A549 treated with CORT108297 at 1 μM for 4 hours (cell line): ENCODE results near the gene BSDC1. TPM values are rescaled to one million over a fixed set of nuclear protein-coding genes. Genes with fewer than 3 reads are reported as not detected.

Experiments used
- total RNA-seq: library from RNA; stranded (reverse); fragments of 200-300 nt; extraction: Qiagen RNA extraction; gene quantifications from 5 replicates; pipeline ENCODE4 v1.2.3, GENCODE V29; 2022

The BSDC1 gene, protein sequence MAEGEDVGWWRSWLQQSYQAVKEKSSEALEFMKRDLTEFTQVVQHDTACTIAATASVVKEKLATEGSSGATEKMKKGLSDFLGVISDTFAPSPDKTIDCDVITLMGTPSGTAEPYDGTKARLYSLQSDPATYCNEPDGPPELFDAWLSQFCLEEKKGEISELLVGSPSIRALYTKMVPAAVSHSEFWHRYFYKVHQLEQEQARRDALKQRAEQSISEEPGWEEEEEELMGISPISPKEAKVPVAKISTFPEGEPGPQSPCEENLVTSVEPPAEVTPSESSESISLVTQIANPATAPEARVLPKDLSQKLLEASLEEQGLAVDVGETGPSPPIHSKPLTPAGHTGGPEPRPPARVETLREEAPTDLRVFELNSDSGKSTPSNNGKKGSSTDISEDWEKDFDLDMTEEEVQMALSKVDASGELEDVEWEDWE
- total RNA-seq: 19.1 to 22.7 TPM (median 22.3 TPM) in 5 replicates

DNA sequence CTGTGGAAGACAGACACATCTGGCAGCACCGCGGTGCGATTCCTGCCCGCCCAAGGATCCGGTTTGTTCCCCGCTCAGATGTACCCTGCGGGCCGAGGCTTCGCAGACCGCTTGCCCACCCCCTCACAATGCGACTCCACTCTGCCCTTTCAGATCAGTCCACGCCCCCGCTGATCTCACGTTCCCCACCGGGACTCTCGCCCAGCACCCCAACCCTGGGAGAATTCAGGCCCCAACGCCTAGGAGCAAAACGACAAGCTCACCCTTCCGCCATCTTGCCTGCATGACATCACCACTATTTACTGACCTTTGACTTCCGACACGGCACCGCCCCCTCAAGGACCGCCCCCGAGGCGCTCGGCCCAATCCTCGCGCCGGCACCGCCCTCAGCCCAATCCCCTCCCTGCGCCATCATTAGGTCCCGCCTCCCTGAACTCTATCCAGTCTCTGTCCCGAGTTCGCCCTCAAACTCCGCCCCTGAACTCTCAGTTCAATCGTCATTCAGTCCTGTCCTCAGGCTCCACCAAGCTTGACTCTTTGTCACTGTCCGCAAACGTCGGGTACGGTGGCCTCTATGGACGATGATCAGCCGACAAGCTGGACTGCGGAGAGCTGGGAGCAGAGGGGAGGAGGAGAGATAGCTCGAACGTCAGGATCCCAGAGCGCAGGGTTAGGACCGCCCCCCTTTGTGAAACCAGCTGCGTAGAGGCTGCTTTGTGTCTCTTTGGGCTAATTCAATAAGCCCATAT lies at the start of gene BSDC1:
TSS of gene BSDC1 (minus strand) at position 301 of the 749 bp plus-strand sequence. CDS start at position 274, 27 bp downstream.

GRCh38 chr1:32362474-32363313 lies 31.5 kb downstream of the BSDC1 start, which contains the start of the genes FAM229A and TSSK3:
Gene FAM229A (minus strand): TSS chr1:32362485. CDS start chr1:32362091, 394 bp downstream.
Gene TSSK3 (plus strand): TSS chr1:32362539. CDS start chr1:32362702, 163 bp downstream.

DNA sequence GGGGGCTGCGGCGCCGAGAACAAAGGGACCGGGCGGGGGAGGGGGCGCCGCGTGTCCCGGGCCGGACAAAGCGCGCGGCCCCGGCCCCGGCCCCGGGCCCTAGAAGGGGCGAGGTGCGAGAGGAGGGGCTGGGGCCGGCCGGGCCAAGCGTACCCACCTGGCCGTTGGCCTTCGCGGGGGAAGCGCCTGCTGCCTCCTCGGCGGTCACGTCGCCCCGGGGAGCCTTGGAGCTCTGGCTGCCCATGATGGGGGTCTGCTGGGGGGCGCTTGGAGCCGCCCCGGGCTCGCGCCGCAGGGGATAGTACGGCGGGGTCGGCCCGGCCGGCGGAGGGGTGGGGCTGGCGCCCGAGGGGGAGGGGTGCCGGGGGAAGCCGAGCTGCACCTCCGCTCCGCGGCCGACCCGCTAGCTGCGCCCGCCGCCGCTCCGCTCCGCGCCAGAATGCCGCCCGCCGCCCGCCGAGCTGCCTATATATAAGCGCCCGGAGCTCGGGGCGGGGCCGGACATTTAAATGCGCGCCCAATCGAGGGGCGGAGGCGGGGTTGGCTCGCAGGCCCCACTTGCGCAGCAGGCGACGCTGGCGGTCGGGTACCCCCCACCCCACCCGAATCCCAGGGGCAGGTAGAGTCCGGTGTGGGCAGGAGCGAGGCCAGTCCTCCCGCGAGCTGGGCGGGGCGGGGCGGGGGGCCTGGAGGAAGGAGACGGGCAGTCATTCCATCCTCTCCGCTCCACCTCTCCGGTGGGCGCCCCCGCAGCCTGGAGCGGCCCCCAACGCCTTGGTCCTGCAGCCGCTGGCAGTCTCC lies 58.3 kb downstream of the BSDC1 start, which contains the start of gene MARCKSL1:
TSS of gene MARCKSL1 (minus strand) at position 444 of the 801 bp plus-strand sequence. CDS start at position 244, 200 bp downstream.

Other genes starting within 250 kb of the BSDC1 start
- gene TXLNA, start 214.8 kb downstream of the BSDC1 start, total RNA-seq: 26.8 to 31.9 TPM (median 28.5 TPM) in 5 replicates
- gene CCDC28B, start 193.8 kb downstream of the BSDC1 start, total RNA-seq: 1.8 to 2.6 TPM (median 2.4 TPM) in 5 replicates
- 1.4 to 2.4 TPM (median 1.9 TPM) in 5 replicates for gene IQCC, start 188.8 kb downstream of the BSDC1 start, total RNA-seq
- not detected in 5 replicates for gene DCDC2B, start 185.4 kb downstream of the BSDC1 start, total RNA-seq
- gene TMEM234, start 172.1 kb downstream of the BSDC1 start, total RNA-seq: 7.7 to 10.5 TPM (median 9.7 TPM) in 5 replicates
- gene EIF3I, start 172.0 kb downstream of the BSDC1 start, total RNA-seq: 269 to 284 TPM (median 278 TPM) in 5 replicates
- gene FAM167B, start 147.2 kb downstream of the BSDC1 start, total RNA-seq: 0.44 to 0.87 TPM (median 0.66 TPM) in 5 replicates
- 0.16 TPM in 1 of 5 replicates, not detected in the others for gene LCK, start 143.2 kb downstream of the BSDC1 start, total RNA-seq
- 53.0 to 60.3 TPM (median 56.2 TPM) in 5 replicates for gene HDAC1, start 102.4 kb downstream of the BSDC1 start, total RNA-seq
- 57.0 to 77.4 TPM (median 72.1 TPM) in 5 replicates for gene MARCKSL1, start 58.2 kb downstream of the BSDC1 start, total RNA-seq
- gene FAM229A, start 32.0 kb downstream of the BSDC1 start, total RNA-seq: 2.3 to 4.4 TPM (median 3.8 TPM) in 5 replicates
- 0.07 to 0.11 TPM in 2 of 5 replicates, not detected in the others for gene TSSK3, start 31.9 kb downstream of the BSDC1 start, total RNA-seq
- gene ZBTB8B, start 70.6 kb upstream of the BSDC1 start, total RNA-seq: under 0.01 TPM in 1 of 5 replicates, not detected in the others
- gene ZBTB8A, start 145.0 kb upstream of the BSDC1 start, total RNA-seq: 3.4 to 4.2 TPM (median 3.6 TPM) in 5 replicates